ENCODE data around the gene UVRAG.
"Not testable (repeated sequence)": the region's sequence is repeated elsewhere in the genome, so short reads cannot be mapped to it uniquely, and the experiment has no call there.

The UVRAG gene

GRCh38 chr11:76074148-76075095 is 259.4 kb downstream of the UVRAG start:
- no peak for TF ChIP-seq CTCF (IDR thresholded peaks at IDR 0.05; ENCODE audit: control insufficient read depth, extremely low read depth, insufficient read depth)
- no peak for DNase-seq (ENCODE audit: low read depth)
- H3K4me3 ChIP-seq (ENCODE audit: low read depth, low read length), result no peak overlapping the region

- no peak for TF ChIP-seq CTCF (IDR thresholded peaks at IDR 0.05; ENCODE audit: control insufficient read depth, extremely low read depth, insufficient read depth)
- no peak overlapping the region for H3K4me3 ChIP-seq (ENCODE audit: low read depth, low read length)
- DNase-seq (ENCODE audit: low read depth), result no peak
Measured at GRCh38 chr11:76075716-76076115, 260.7 kb downstream of the UVRAG start.

- not testable (repeated sequence) for H3K4me3 ChIP-seq (ENCODE audit: low read depth, low read length); DNase-seq (ENCODE audit: low read depth)
Measured at GRCh38 chr11:76076253-76076652, 261.2 kb downstream of the UVRAG start.

- H3K4me3 ChIP-seq (ENCODE audit: low read depth, low read length), result no peak overlapping the region
- no peak for DNase-seq (ENCODE audit: low read depth)
- no peak for TF ChIP-seq CTCF (IDR thresholded peaks at IDR 0.05; ENCODE audit: control insufficient read depth, extremely low read depth, insufficient read depth)
Measured at GRCh38 chr11:76076749-76077148, 261.7 kb downstream of the UVRAG start.

GRCh38 chr11:76077575-76078150 is 262.7 kb downstream of the UVRAG start:
- H3K4me3 ChIP-seq (ENCODE audit: low read depth, low read length), result no peak overlapping the region
- no peak for TF ChIP-seq CTCF (IDR thresholded peaks at IDR 0.05; ENCODE audit: control insufficient read depth, extremely low read depth, insufficient read depth)
- DNase-seq (ENCODE audit: low read depth), result no peak

GRCh38 chr11:76081084-76081483 is 266.1 kb downstream of the UVRAG start:
- DNase-seq (ENCODE audit: low read depth); H3K4me3 ChIP-seq (ENCODE audit: low read depth, low read length): not testable (repeated sequence)

GRCh38 chr11:76083563-76084451 is 268.8 kb downstream of the UVRAG start:
- H3K4me3 ChIP-seq (ENCODE audit: low read depth, low read length), result no peak overlapping the region
- TF ChIP-seq CTCF (IDR thresholded peaks at IDR 0.05; ENCODE audit: control insufficient read depth, extremely low read depth, insufficient read depth), result no peak
- DNase-seq (ENCODE audit: low read depth), result no peak

Measured in LNCaP clone FGC (cell line).